HG03095 (cell line): ENCODE measurements around the gene STX12.
"Not testable (repeated sequence)": the region's sequence is repeated elsewhere in the genome, so short reads cannot be mapped to it uniquely, and the experiment has no call there.

Source experiments
- ATAC-seq: cut with Tn5 transposase; IDR thresholded peaks from one replicate; pipeline ENCODE4 v1.9.1; 2021; ENCODE audit warnings: moderate library complexity; ENCODE audit not compliant: unreplicated experiment

STX12 gene

GRCh38 chr1:27824411-27824810, 51.4 kb downstream of the STX12 start:
- ATAC-seq, result no peak

DNA sequence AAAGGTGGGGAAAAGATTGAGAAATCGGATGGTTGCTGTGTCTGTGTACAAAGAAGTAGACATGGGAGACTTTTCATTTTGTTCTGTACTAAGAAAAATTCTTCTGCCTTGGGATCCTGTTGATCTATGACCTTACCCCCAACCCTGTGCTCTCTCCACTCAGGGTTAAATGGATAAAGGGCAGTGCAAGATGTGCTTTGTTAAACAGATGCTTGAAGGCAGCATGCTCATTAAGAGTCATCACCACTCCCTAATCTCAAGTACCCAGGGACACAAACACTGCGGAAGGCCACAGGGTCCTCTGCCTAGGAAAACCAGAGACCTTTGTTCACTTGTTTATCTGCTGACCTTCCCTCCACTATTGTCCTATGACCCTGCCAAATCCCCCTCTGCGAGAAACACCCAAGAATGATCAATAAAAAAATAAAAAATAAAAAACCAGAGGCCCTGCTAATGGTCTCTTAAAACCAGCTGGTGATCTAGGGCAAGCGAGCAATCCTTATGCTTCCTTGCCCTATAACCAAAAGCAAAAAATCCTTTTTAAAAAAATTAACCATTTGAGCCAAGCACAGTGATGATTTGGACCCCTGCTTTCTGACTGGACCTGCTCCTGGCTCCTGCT, 56.4 kb downstream of the STX12 start:
- ATAC-seq, result not testable (repeated sequence)

DNA sequence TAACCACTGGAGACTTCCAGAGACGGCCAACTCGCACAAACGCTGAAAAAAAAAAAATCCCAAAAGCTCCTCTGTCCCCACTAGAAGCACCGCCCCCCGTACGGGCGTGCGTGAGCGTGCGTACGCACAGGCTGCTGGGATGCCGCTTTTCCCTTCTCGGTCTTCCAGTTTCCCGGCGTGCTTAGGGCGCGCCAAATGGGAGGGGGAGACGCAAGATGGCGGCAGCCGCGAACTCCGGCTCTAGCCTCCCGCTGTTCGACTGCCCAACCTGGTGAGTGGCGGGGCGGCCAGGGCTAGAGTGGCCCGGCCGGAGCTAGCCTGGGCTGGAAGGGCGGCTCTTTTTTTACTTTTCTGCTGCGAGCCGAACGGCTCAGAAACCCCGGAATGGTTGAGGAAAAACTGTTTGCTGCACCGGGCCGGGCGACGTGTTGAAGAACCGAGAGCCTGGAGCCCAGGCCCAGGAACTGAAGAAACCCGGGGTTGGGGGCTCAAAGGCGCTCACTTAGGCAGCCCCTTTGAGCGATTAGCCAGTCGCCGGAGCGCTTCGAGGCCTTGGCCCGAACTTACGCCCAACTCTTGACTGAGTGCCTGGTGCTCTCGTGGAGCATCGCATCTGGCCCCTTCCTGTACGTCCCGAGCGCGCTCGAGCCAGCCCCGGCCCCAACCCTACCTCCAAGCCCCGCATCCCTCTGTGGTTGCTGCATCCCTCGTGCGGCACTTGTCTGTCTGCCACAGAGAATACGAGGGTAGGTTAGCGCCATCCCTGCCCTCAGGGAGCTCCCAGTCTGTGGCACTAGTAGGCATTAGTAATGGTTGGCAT, 57.8 kb downstream of the STX12 start, which contains the start of gene PPP1R8:
Gene PPP1R8 (plus strand): TSS at position 162 of the 820 bp plus-strand sequence. CDS start 54 bp downstream, at position 216.
- peak; percentile 87 for ATAC-seq

GRCh38 chr1:27831568-27832410, 58.8 kb downstream of the STX12 start:
- ATAC-seq, result no peak

DNA sequence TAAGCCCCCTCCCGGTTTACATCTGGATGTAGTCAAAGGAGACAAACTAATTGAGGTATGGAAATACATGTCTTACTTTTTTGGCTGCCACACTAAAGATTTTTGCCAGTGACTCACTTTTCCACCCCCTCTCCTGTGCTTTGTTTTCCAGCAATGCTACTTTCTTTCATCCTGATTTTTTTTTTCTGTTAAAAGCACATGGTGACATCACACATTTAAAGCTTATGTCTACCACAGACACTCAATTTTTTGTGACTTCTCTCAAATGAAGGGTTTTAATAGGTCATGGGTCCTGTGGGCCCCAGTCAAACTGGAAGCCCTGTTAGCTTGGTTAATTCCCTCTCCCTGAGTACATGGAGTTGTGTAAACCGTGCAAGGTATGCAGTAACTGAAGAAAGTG, 59.7 kb downstream of the STX12 start:
- no peak for ATAC-seq

GRCh38 chr1:27833470-27833869, 60.5 kb downstream of the STX12 start:
- no peak for ATAC-seq

- ATAC-seq, result no peak
Measured at GRCh38 chr1:27835046-27835445, 62.0 kb downstream of the STX12 start.

GRCh38 chr1:27835501-27835900, 62.5 kb downstream of the STX12 start:
- ATAC-seq, result no peak

- ATAC-seq, result no peak
Measured at GRCh38 chr1:27849951-27850350, 76.9 kb downstream of the STX12 start.

DNA sequence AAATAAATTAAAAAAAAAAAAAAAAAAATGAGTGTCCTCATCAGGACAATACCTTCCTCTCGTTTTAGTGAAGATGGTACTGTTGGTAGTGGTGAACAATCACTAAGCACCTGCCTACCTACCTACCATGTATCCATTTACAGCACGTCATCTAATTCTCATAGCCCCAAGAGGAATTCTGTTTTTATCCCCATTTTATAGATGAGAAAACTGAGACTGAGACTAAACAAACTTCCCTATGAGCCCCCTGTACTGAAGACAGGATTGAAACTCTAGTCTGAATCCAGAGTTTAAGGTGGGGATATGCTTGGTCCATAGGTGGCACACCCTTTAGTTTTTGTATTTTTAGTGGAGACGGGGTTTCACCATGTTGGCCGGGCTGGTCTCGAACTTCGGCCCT, 82.1 kb downstream of the STX12 start:
- ATAC-seq, result no peak

DNA sequence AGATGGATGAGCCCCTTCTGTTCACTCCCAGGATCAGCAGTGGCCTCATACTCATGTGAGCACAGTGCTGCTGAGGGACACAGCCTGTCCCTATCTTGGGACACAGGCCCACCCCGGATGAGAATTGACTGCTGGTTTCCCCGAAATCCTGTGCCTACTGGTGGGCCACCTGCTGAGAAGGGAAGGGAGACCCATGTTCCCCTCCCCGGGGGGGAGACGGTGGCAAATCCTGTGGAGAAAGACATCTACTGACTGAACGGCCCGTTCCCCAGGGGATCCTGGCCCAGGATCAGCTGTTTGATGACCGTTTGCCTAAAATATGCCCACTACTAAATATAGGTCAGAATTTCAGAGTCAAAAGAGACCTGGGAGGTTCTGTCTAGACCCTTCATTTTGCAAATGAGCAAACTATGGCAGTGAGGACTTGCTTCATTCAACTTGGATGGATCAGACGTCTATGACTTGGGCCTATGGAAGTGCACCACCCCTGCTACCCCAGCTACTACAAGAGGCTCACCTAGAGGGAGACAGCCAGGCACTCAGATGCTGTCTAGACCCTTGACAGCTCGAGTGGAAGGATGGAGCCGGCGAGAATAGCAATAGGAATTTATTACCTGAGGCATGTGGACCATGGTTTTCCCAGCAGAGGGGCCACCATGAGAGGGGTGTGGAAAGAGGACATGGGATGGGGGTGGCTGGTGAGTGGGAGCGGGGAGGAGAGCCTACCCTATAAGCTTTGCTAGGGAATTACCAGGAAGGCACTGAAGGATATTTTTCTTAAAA, 83.7 kb downstream of the STX12 start:
- ATAC-seq, result no peak

- not testable (repeated sequence) for ATAC-seq
Measured at GRCh38 chr1:27857552-27857951, 84.5 kb downstream of the STX12 start.

DNA sequence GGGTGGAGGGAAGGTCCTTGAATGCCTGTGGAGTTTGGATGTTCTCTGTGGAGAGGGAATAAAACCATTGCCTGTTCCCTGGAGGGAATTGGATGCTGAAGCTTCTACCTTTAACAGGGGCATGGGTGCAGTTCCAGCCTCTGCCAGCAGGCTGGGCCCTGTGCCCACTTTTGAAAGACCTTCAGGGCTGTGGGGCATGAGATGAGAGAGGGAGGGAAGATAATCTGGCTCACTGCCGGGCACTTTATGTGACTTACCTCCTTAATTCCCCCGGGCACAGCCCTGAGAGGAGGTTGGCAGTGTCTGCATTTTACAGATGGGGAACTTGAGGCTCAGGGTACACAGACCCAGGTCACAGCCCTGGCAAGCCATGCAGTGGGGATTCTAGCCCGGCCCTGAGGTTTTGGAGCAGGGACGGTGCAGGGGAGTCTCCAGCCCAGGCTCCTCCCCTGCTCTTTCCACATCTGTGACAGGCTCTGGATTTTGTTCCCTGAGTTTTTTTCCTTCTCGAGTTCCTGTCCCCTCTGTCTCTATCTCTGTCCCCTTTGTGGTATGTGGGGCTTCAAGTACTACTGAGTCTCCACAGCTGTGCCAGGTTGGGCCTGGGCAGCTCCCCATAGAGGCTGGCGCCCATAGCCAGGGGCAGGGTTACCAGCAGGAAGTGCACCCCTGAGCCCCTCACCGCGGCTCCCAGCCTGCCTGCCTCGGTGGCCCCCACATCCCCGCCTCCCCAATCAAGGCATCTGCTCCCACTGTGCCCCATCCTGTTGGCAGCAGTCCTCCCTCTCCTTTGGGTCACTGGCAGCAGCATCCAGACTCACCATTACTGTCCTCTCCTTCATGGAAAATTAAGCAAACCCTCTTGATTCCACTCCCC, 85.3 kb downstream of the STX12 start:
- ATAC-seq, result no peak

DNA sequence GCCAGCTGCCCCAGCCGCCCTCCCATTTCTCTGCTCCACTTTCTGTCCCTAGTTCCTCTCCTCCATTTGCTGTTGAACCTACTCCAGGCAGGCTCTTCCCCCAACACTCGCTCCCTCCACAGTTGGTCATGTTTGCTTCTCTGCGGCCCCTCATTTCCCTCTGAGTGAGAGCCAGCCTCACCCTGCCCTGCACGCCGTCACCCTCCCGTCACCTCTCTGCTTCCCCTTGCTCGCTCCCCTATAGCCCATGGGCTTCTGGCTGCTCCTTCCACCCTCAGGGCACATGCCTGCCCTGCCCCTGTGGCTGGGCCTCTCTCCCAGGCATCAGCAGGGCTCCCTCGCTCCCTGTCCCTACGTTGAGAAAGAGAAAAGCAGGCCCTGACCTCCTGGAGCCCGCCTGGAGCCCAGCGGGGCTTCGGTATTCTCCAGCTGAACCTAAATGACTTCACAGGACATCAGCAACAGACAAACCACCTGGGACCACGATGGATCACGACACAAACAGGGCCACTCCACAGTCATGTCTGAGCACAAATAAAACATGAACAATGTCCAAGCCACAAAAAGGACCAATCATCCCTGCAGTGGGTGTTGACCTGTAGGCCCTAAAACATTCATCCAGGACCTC, 86.0 kb downstream of the STX12 start:
- ATAC-seq, result no peak

GRCh38 chr1:27861436-27861835, 88.4 kb downstream of the STX12 start:
- ATAC-seq, result no peak

DNA sequence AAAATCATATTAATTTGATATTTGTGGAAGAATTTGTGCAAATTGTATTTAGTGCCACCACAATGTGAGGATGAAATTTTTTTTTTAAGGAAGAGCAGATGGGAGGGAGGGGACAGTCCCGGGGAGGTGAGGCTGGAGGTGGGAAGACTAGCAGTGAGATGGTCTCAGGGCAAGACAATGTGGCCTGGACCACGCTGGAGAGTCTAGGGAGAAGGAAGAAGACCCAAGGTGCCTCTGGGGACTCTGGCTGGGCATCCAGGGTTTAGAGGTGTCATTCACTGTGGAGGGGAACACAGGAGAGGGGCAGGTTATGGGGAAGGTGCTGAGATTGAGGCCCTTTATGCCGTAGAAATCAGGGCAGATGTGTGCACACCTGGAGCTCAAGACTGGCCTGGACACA, 89.0 kb downstream of the STX12 start:
- ATAC-seq, result no peak

GRCh38 chr1:27862671-27863537, 89.9 kb downstream of the STX12 start:
- no peak for ATAC-seq

DNA sequence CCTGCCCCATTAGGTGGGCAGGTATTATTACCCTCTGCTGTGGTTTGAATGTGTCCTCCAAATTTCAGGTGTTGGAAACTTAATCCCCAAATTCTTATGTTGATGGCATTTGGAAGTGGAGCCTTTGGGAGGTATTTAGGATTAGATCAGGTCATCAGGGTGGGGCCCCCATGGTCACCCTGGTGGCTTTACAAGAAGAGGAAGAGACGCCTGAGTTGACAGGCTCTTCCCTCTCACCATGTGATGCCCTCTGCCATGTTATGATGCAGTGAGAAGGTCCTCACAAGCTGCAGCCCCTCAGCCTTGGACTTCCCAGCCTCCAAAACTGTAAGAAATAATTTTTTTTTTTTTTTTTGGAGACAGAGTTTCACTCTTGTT, 90.5 kb downstream of the STX12 start:
- no peak for ATAC-seq
